ENCODE results near the gene METTL15. TPM values are rescaled to one million over a fixed set of nuclear protein-coding genes. Genes with fewer than 3 reads are reported as not detected.
"Not testable (repeated sequence)": the region's sequence is repeated elsewhere in the genome, so short reads cannot be mapped to it uniquely, and the experiment has no call there.

The METTL15 gene
- total and polyA plus RNA-seq, 2 experiments from 2014 or later, result 9.0 to 19.8 TPM

DNA sequence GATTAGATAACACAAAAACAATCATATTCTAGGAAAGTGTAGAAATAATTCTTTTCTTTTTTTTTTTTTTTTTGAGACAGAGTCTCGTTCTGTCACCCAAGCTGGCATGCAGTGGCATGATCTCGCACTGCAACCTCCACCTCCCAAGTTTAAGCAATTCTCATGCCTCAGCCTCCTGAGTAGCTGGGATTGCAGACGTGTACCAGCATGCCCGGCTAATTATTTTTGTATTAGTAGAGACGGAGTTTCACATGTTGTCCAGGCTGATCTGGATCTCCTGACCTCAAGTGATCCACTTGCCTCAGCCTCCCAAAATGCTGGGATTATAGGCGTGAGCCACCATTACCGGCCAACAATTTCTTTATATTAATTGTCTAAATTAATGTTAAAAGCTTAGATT is 182.8 kb downstream of the METTL15 start:
- H3K36me3 ChIP-seq (ENCODE audit: insufficient read depth); H3K36me3 Mint-ChIP-seq (ENCODE audit: low read depth); H3F3A ChIP-seq (replicated peaks; ENCODE audit: low read depth); H3K4me3 ChIP-seq; H3K27ac Mint-ChIP-seq; H3K4me1 ChIP-seq (ENCODE audit: insufficient read depth); H3K4me3 Mint-ChIP-seq; H4K20me1 ChIP-seq (replicated peaks; ENCODE audit: insufficient read depth); H2AFZ ChIP-seq; H3K4me2 ChIP-seq; H3K9me2 ChIP-seq (ENCODE audit: insufficient read depth); ATAC-seq; DNase-seq (ENCODE audit: low spot score); H3K27me3 Mint-ChIP-seq (ENCODE audit: insufficient read depth, low read depth, poor library complexity); H3K27ac ChIP-seq (ENCODE audit: low read depth); H3K9me3 Mint-ChIP-seq; H3K27me3 ChIP-seq (ENCODE audit: insufficient read depth); H3K79me2 ChIP-seq (replicated peaks; ENCODE audit: insufficient read depth); H3K4me1 Mint-ChIP-seq: not testable (repeated sequence)

DNA sequence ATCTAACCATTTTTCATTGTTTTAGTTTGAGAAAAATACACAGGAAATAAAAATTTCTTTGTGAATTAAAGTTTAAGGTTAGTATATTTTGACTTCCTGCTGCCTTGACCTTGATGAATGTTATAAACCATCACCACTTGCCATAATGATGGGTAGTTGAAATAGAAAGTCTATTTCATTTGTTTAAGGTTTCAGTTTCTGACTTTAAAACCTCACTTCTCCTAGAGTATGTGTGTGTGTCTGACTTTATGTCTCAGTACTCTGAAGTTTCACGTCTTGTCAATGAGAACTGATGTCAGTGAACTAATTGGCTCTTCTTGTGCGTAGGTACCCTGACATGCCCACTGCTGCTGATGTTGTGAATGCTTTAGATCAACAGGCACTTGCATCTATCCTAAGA is 188.2 kb downstream of the METTL15 start:
- no peaks in the 10 kb centered on the region for H3K9me2 ChIP-seq (ENCODE audit: insufficient read depth)
- no peaks in the 10 kb centered on the region for H3K79me2 ChIP-seq (replicated peaks; ENCODE audit: insufficient read depth)
- H3K4me3 ChIP-seq, result no peak overlapping the region
- no peak overlapping the region for H3K4me3 Mint-ChIP-seq
- no peak overlapping the region for H2AFZ ChIP-seq
- no peak for DNase-seq (ENCODE audit: low spot score)
- no peaks in the 10 kb centered on the region for H3K27me3 ChIP-seq (ENCODE audit: insufficient read depth)
- no peaks in the 10 kb centered on the region; the same call in 2 of the 3 replicates for H3K9me3 Mint-ChIP-seq
- no peak overlapping the region for H3K27ac ChIP-seq (ENCODE audit: low read depth)
- ATAC-seq, result no peak
- no peak overlapping the region for H3K4me2 ChIP-seq
- no peak overlapping the region for H3K27ac Mint-ChIP-seq
- no peaks in the 10 kb centered on the region for H3K4me1 ChIP-seq (ENCODE audit: insufficient read depth)
- no peaks in the 10 kb centered on the region for H3K27me3 Mint-ChIP-seq (ENCODE audit: insufficient read depth, low read depth, poor library complexity)
- H3K36me3 ChIP-seq (ENCODE audit: insufficient read depth), result no peaks in the 10 kb centered on the region
- H3K36me3 Mint-ChIP-seq (ENCODE audit: low read depth), result peaks cover 6% of the 10 kb centered on the region; the same call in 2 of the 3 replicates
- no peaks in the 10 kb centered on the region for H3F3A ChIP-seq (replicated peaks; ENCODE audit: low read depth)
- H3K4me1 Mint-ChIP-seq, result no peaks in the 10 kb centered on the region
- H4K20me1 ChIP-seq (replicated peaks; ENCODE audit: insufficient read depth), result no peaks in the 10 kb centered on the region
- TF ChIP-seq POLR2AphosphoS5 (IDR thresholded peaks at IDR 0.05; ENCODE audit: low read depth) (no peak), NANOG (IDR thresholded peaks at IDR 0.05; ENCODE audit: borderline replicate concordance) (no peak), ZNF114 (CRISPR knock-in tag; IDR thresholded peaks at IDR 0.05) (no peak), EZH2phosphoT487 (IDR thresholded peaks at IDR 0.05; ENCODE audit: unreplicated experiment) (no peak), ZNF331 (CRISPR knock-in tag; IDR thresholded peaks at IDR 0.05; ENCODE audit: low read depth) (no peak), JUNB (IDR thresholded peaks at IDR 0.05; ENCODE audit: unreplicated experiment) (no peak), STAT1 (IDR thresholded peaks at IDR 0.05; ENCODE audit: unreplicated experiment) (no peak), CREB1 (CRISPR knock-in tag; IDR thresholded peaks at IDR 0.05; ENCODE audit: low read depth) (no peak)
- TF ChIP-seq, protein P1, sequence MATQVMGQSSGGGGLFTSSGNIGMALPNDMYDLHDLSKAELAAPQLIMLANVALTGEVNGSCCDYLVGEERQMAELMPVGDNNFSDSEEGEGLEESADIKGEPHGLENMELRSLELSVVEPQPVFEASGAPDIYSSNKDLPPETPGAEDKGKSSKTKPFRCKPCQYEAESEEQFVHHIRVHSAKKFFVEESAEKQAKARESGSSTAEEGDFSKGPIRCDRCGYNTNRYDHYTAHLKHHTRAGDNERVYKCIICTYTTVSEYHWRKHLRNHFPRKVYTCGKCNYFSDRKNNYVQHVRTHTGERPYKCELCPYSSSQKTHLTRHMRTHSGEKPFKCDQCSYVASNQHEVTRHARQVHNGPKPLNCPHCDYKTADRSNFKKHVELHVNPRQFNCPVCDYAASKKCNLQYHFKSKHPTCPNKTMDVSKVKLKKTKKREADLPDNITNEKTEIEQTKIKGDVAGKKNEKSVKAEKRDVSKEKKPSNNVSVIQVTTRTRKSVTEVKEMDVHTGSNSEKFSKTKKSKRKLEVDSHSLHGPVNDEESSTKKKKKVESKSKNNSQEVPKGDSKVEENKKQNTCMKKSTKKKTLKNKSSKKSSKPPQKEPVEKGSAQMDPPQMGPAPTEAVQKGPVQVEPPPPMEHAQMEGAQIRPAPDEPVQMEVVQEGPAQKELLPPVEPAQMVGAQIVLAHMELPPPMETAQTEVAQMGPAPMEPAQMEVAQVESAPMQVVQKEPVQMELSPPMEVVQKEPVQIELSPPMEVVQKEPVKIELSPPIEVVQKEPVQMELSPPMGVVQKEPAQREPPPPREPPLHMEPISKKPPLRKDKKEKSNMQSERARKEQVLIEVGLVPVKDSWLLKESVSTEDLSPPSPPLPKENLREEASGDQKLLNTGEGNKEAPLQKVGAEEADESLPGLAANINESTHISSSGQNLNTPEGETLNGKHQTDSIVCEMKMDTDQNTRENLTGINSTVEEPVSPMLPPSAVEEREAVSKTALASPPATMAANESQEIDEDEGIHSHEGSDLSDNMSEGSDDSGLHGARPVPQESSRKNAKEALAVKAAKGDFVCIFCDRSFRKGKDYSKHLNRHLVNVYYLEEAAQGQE (IDR thresholded peaks at IDR 0.05; ENCODE audit: unreplicated experiment), result no peak
- TF ChIP-seq, protein P2, sequence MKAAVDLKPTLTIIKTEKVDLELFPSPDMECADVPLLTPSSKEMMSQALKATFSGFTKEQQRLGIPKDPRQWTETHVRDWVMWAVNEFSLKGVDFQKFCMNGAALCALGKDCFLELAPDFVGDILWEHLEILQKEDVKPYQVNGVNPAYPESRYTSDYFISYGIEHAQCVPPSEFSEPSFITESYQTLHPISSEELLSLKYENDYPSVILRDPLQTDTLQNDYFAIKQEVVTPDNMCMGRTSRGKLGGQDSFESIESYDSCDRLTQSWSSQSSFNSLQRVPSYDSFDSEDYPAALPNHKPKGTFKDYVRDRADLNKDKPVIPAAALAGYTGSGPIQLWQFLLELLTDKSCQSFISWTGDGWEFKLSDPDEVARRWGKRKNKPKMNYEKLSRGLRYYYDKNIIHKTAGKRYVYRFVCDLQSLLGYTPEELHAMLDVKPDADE (IDR thresholded peaks at IDR 0.05), result no peak
- TF ChIP-seq, protein P3, sequence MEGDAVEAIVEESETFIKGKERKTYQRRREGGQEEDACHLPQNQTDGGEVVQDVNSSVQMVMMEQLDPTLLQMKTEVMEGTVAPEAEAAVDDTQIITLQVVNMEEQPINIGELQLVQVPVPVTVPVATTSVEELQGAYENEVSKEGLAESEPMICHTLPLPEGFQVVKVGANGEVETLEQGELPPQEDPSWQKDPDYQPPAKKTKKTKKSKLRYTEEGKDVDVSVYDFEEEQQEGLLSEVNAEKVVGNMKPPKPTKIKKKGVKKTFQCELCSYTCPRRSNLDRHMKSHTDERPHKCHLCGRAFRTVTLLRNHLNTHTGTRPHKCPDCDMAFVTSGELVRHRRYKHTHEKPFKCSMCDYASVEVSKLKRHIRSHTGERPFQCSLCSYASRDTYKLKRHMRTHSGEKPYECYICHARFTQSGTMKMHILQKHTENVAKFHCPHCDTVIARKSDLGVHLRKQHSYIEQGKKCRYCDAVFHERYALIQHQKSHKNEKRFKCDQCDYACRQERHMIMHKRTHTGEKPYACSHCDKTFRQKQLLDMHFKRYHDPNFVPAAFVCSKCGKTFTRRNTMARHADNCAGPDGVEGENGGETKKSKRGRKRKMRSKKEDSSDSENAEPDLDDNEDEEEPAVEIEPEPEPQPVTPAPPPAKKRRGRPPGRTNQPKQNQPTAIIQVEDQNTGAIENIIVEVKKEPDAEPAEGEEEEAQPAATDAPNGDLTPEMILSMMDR (conservative IDR thresholded peaks at IDR 0.05; ENCODE audit: low read depth in 2 of 2), result no peak

All from GM23338 (cell line).